ENCODE measurements around the gene ARHGAP32. TPM values are rescaled to one million over a fixed set of nuclear protein-coding genes. Genes with fewer than 3 reads are reported as not detected.

ARHGAP32 gene
- total RNA-seq, 1 donor from 2014 or later: 4.2 TPM

- no peak for TF ChIP-seq CTCF (conservative IDR thresholded peaks at IDR 0.05; ENCODE audit: low read depth, low read length)
- no peak for DNase-seq (ENCODE audit: low read depth)
- no peak overlapping the region for H3K4me3 ChIP-seq (ENCODE audit: low read depth, low read length)
Observed at GRCh38 chr11:129215506-129216245, 23.6 kb upstream of the ARHGAP32 start.

- DNase-seq (ENCODE audit: low read depth): no peak
- H3K4me3 ChIP-seq (ENCODE audit: low read depth, low read length): no peak overlapping the region
- no peak for TF ChIP-seq CTCF (conservative IDR thresholded peaks at IDR 0.05; ENCODE audit: low read depth, low read length)
Observed at GRCh38 chr11:129214710-129215295, 22.7 kb upstream of the ARHGAP32 start.

GRCh38 chr11:129213261-129213660 lies 21.1 kb upstream of the ARHGAP32 start:
- no peak for DNase-seq (ENCODE audit: low read depth)
- no peak overlapping the region for H3K4me3 ChIP-seq (ENCODE audit: low read depth, low read length)
- no peak for TF ChIP-seq CTCF (conservative IDR thresholded peaks at IDR 0.05; ENCODE audit: low read depth, low read length)

GRCh38 chr11:129211397-129211796 lies 19.3 kb upstream of the ARHGAP32 start:
- no peak for TF ChIP-seq CTCF (conservative IDR thresholded peaks at IDR 0.05; ENCODE audit: low read depth, low read length)
- no peak overlapping the region for H3K4me3 ChIP-seq (ENCODE audit: low read depth, low read length)
- DNase-seq (ENCODE audit: low read depth): no peak

- no peak for TF ChIP-seq CTCF (conservative IDR thresholded peaks at IDR 0.05; ENCODE audit: low read depth, low read length)
- H3K4me3 ChIP-seq (ENCODE audit: low read depth, low read length): no peak overlapping the region
- no peak for DNase-seq (ENCODE audit: low read depth)
Observed at GRCh38 chr11:129210831-129211181, 18.7 kb upstream of the ARHGAP32 start.

- no peak for TF ChIP-seq CTCF (conservative IDR thresholded peaks at IDR 0.05; ENCODE audit: low read depth, low read length)
- no peak overlapping the region for H3K4me3 ChIP-seq (ENCODE audit: low read depth, low read length)
- DNase-seq (ENCODE audit: low read depth): no peak
Observed at GRCh38 chr11:129209891-129210830, 18.0 kb upstream of the ARHGAP32 start.

All from epithelial cell of proximal tubule (primary cell).